22Rv1 (cell line): Measurements from ENCODE around the gene PEAK1.

Experiments used
- CTCF ChIP-seq: fragments of 450-650 bp; IDR thresholded peaks from 2 replicates; pipeline ENCODE4 v1.5.1; 2017; ENCODE audit warnings: mild to moderate bottlenecking
- ZFX ChIP-seq: fragments of 450-650 bp; IDR thresholded peaks from 2 replicates; pipeline ENCODE4 v1.6.1; 2017; ENCODE audit warnings: antibody characterized with exemption, borderline replicate concordance

GRCh38 chr15:77295446-77295845, 124.5 kb downstream of the PEAK1 start:
- no peak for TF ChIP-seq CTCF
- TF ChIP-seq ZFX = no peak
